ENCODE results near the gene FIGN. TPM values are rescaled to one million over a fixed set of nuclear protein-coding genes. Genes with fewer than 3 reads are reported as not detected.
A peak's percentile ranks its signal among the peaks of the same experiment; 100 is the strongest.

The FIGN gene
- total RNA-seq, 1 experiment from 2014 or later = 14.6 TPM

GRCh38 chr2:163601377-163601776 is 134.4 kb downstream of the FIGN start:
- Histone ChIP-seq H2BK15ac (ENCODE audit: low read depth, low read length) (no peak overlapping the region), H3K4me2 (ENCODE audit: insufficient read depth, insufficient read length, low read length) (peak overlapping the region; percentile 64), H3T11ph (ENCODE audit: low read length) (no peak overlapping the region), H3K18ac (ENCODE audit: insufficient read length, low read depth, low read length) (no peak overlapping the region), H3K4me1 (ENCODE audit: insufficient read depth, low read length) (peaks cover 2% of the 10 kb centered on the region; the same call in 1 of the 2 replicates), H2BK5ac (ENCODE audit: insufficient read length, low read length) (no peak overlapping the region), H2BK12ac (ENCODE audit: insufficient read length, low read depth, low read length) (no peak overlapping the region), H2AFZ (ENCODE audit: low read length) (no peak overlapping the region), H4K20me1 (ENCODE audit: control insufficient read depth, insufficient read depth, insufficient read length) (no peaks in the 10 kb centered on the region), H3K27me3 (ENCODE audit: insufficient read depth, low read length) (no peaks in the 10 kb centered on the region), H3K79me1 (ENCODE audit: insufficient read depth, low read depth, low read length, poor library complexity, severe bottlenecking) (no peaks in the 10 kb centered on the region), H3K9me3 (ENCODE audit: control insufficient read depth, low read depth, low read length) (no peaks in the 10 kb centered on the region), H2AK5ac (ENCODE audit: insufficient read length, low read length) (no peak overlapping the region), H4K8ac (replicated peaks; ENCODE audit: insufficient read length, low read depth, low read length) (no peak overlapping the region), H3K23me2 (ENCODE audit: insufficient read length, low read depth, low read length, poor library complexity, severe bottlenecking) (no peaks in the 10 kb centered on the region), H3K79me2 (ENCODE audit: insufficient read depth, low read length) (no peaks in the 10 kb centered on the region), H4K91ac (ENCODE audit: insufficient read length, low read depth, low read length) (no peak overlapping the region), H3K14ac (ENCODE audit: insufficient read depth, low read length) (no peak overlapping the region), H2BK20ac (ENCODE audit: low read depth, low read length, poor library complexity, severe bottlenecking) (no peak overlapping the region), H2BK120ac (ENCODE audit: low read depth, low read length, poor library complexity, severe bottlenecking) (no peak overlapping the region), H3K23ac (ENCODE audit: insufficient read length, low read depth, low read length) (no peak overlapping the region), H3K4ac (ENCODE audit: low read depth, low read length) (no peak overlapping the region), H3K56ac (ENCODE audit: insufficient read length, low read depth, low read length) (no peak overlapping the region), H3K27ac (ENCODE audit: insufficient read length, low read depth, low read length) (no peak overlapping the region), H4K5ac (ENCODE audit: insufficient read length, low read depth, low read length) (no peak overlapping the region), H3K9ac (ENCODE audit: extremely low read depth, insufficient read length, low read length) (no peak overlapping the region)
- Mint-ChIP-seq H3K4me1 (peaks cover 56 to 62% of the 10 kb centered on the region in 2 experiments), H3K9me3 (no peaks in the 10 kb centered on the region), H3K36me3 (ENCODE audit: insufficient read depth in 1 of 3, low read depth in 3 of 3) (no peaks in the 10 kb centered on the region), H3K27me3 (ENCODE audit: low read depth) (no peaks in the 10 kb centered on the region), H3K27ac (peak overlapping the region in 1 of 3 experiments; percentile 61; a peak in 3 of 7 replicates), H3K4me3 (no peak overlapping the region)
- DNase-seq = no peak
- WGBS (ENCODE audit: extremely low coverage, insufficient read length, low lambda C conversion rate) = no CpG with 5 or more reads among the region's 7 CpGs
- TF ChIP-seq CTCF (conservative IDR thresholded peaks at IDR 0.05) = no peak

Data from H9 (cell line).